K562 (cell line): ENCODE data around the gene YAP1. TPM values are rescaled to one million over a fixed set of nuclear protein-coding genes. Genes with fewer than 3 reads are reported as not detected.

Experiments used
- ATAC-seq: fragments of 200-7000 bp; cut with Tn5 transposase; 3 replicates; pipeline ENCODE4 v1.9.1; 2020; ENCODE audit warnings: moderate library complexity
- BruUV-seq: library from RNA; stranded (reverse); fragments of 400-500 nt; replicated peaks from 2 replicates; lab custom pipeline; 2021; lab: Mats Ljungman, UMichigan
- CTCF ChIA-PET: fragments of 300-600 bp; formaldehyde crosslinking; extraction: SDS; loops from one replicate; lab custom pipeline; 2021; ENCODE audit warnings: low intra/inter-chr PET ratio; lab: Yijun Ruan, JAX
- POLR2A ChIA-PET: fragments of 300-600, 350-650 bp; sonication (Branson Sonifier 250); formaldehyde crosslinking; extraction: SDS; loops from one replicate; lab custom pipeline; 2021; ENCODE audit warnings: antibody characterized with exemption, inconsistent platforms; lab: Yijun Ruan, JAX
- DNase-seq, 4 experiments: peaks; one replicate each; pipeline versions ENCODE4 v3.0.0 to v3.0.0-alpha.2; 2011 to 2018; ENCODE audit warnings: low spot score in 3 of 4, mixed read lengths in 3 of 4; ENCODE audit errors: extremely low read depth in 1 of 4
- FAIRE-seq: peaks from 2 replicates; lab custom pipeline; 2011; peaks lifted over from hg19 to GRCh38; lab: Jason Lieb, UNC
- H2AFZ ChIP-seq: 2 replicates; pipeline ENCODE4 v1.6.0; 2011; ENCODE audit warnings: low read depth, low read length, control low read depth, inconsistent platforms
- H3K27ac ChIP-seq: fragments of 200-600 bp; 3 replicates; pipeline ENCODE4 v1.8.0; 2011; ENCODE audit warnings: low read depth, mild to moderate bottlenecking, control low read depth, inconsistent platforms, low read length, moderate library complexity, mixed read lengths; ENCODE audit errors: extremely low read depth
- H3K27me3 ChIP-seq, 2 experiments: fragments of 300-600 bp in 1 of 2; 2 replicates in 1 of 2; 3 replicates in 1 of 2; pipeline versions ENCODE4 v1.6.0 to v1.8.0; 2011; ENCODE audit warnings: inconsistent platforms in 2 of 2, low read length in 2 of 2, mild to moderate bottlenecking in 1 of 2, mixed read lengths in 1 of 2, moderate library complexity in 1 of 2; ENCODE audit not compliant: control insufficient read depth in 2 of 2, insufficient read depth in 2 of 2
- H3K36me3 ChIP-seq: fragments of 300-600 bp; 3 replicates; pipeline ENCODE4 v1.8.0; 2011; ENCODE audit warnings: mild to moderate bottlenecking, low read length, inconsistent platforms; ENCODE audit not compliant: control insufficient read depth, insufficient read depth
- H3K4me1 ChIP-seq, 2 experiments: fragments of 200-600 bp in 1 of 2; replicated peaks in 1 of 2; 2 replicates in 1 of 2; 3 replicates in 1 of 2; pipeline versions ENCODE4 v1.5.1 to v1.8.0; 2011; ENCODE audit warnings: inconsistent platforms in 2 of 2, low read length in 2 of 2, mild to moderate bottlenecking in 1 of 2, mixed read lengths in 1 of 2, moderate library complexity in 1 of 2; ENCODE audit not compliant: control insufficient read depth in 2 of 2, insufficient read depth in 2 of 2
- H3K4me2 ChIP-seq: 2 replicates; pipeline ENCODE4 v1.6.1; 2011; ENCODE audit warnings: low read length, control low read depth, inconsistent platforms, mixed read lengths; ENCODE audit not compliant: insufficient read depth
- H3K4me3 ChIP-seq: fragments of 200-600 bp; sonication (generic), shearing (Covaris generic); 2 replicates; pipeline ENCODE4 v1.5.1; 2016; ENCODE audit warnings: control low read depth, inconsistent platforms
- H3K79me2 ChIP-seq: fragments of 200-600 bp; 3 replicates; pipeline ENCODE4 v1.8.0; 2011; ENCODE audit warnings: low read length, inconsistent platforms; ENCODE audit not compliant: control insufficient read depth, insufficient read depth
- H3K9ac ChIP-seq, 2 experiments: 2 replicates each; pipeline versions ENCODE4 v1.6.0 to v1.6.1; 2011; ENCODE audit warnings: low read depth in 2 of 2, low read length in 2 of 2, control low read depth in 1 of 2, inconsistent platforms in 1 of 2, mild to moderate bottlenecking in 1 of 2, mixed read lengths in 1 of 2; ENCODE audit not compliant: insufficient read depth in 1 of 2
- H3K9me1 ChIP-seq: one replicate; pipeline ENCODE4 v1.6.0; 2011; ENCODE audit warnings: inconsistent platforms, mild to moderate bottlenecking, low read length, moderate library complexity; ENCODE audit not compliant: control insufficient read depth, insufficient read depth
- H3K9me3 ChIP-seq: replicated peaks from 2 replicates; pipeline ENCODE4 v1.5.1; 2011; ENCODE audit warnings: low read depth, low read length, inconsistent platforms; ENCODE audit not compliant: control insufficient read depth, insufficient read depth
- H4K20me1 ChIP-seq: replicated peaks from 2 replicates; pipeline ENCODE4 v1.6.1; 2011; ENCODE audit warnings: low read length, inconsistent platforms, mixed read lengths; ENCODE audit not compliant: control insufficient read depth, insufficient read depth
- ARNT ChIP-seq, 2 experiments: fragments of 450-650 bp; IDR thresholded peaks; 2 replicates each; pipeline ENCODE4 v1.6.1; 2016; ENCODE audit warnings: mild to moderate bottlenecking in 1 of 2
- GTF2F1 ChIP-seq: IDR thresholded peaks from 2 replicates; pipeline ENCODE4 v1.6.1; 2011; ENCODE audit warnings: low read depth, low read length, improper control_type of control experiment
- HOXB6 ChIP-seq: fragments of 250-450 bp; sonication (Bioruptor Pico); IDR thresholded peaks from 2 replicates; pipeline ENCODE4 v1.5.1; 2022; ENCODE audit warnings: mild to moderate bottlenecking, borderline replicate concordance
- MEIS2 ChIP-seq: fragments of 450-650 bp; IDR thresholded peaks from 2 replicates; pipeline ENCODE4 v1.6.1; 2014; ENCODE audit warnings: mild to moderate bottlenecking; ENCODE audit not compliant: partially characterized antibody
- NFE2 ChIP-seq: IDR thresholded peaks from 2 replicates; pipeline ENCODE4 v1.6.1; 2014; ENCODE audit warnings: antibody characterized with exemption, low read depth
- NFYB ChIP-seq: IDR thresholded peaks from 2 replicates; pipeline ENCODE4 v1.6.1; 2011; ENCODE audit warnings: mild to moderate bottlenecking, moderate library complexity; ENCODE audit not compliant: insufficient read length; ENCODE audit errors: extremely low read depth
- SREBF2 ChIP-seq: sonication (generic); formaldehyde crosslinking; IDR thresholded peaks from 2 replicates; pipeline ENCODE4 v1.4.0; 2020; ENCODE audit warnings: mild to moderate bottlenecking, missing genetic modification reagents
- ZC3H8 ChIP-seq: fragments of 450-650 bp; IDR thresholded peaks from 2 replicates; pipeline ENCODE4 v1.6.1; 2017
- WGBS: fragments of 100-300 bp; shearing (Covaris generic); methylation state at CpG from one replicate; pipeline ENCODE4 v1.1.6; 2016; ENCODE audit warnings: low coverage, mixed read lengths; ENCODE audit not compliant: insufficient coverage; ENCODE audit errors: missing lambda C conversion rate; 5-methylcytosine and 5-hydroxymethylcytosine counted together
- in situ Hi-C: fragments of 300-500 bp; cut with MboI; formaldehyde crosslinking; loops from 4 replicates; pipeline ENCODE4 v1.15.0; 2018; ENCODE audit warnings: inconsistent platforms, mixed read lengths
- intact Hi-C: fragments of 100-400 bp; cut with micrococcal nuclease; formaldehyde crosslinking; loops from 2 replicates; pipeline ENCODE4 v1.14.2; 2022
- polyA plus RNA-seq, 8 experiments: library from polyadenylated mRNA; depleted of rRNA in 4 of 8; stranded (reverse) in 5 of 8; unstranded in 3 of 8; fragments of >200 nt; fragmentation: Nextera tagmentation in 2 of 8; fragmentation: Illumina TruSeq in 1 of 8; extraction: Ambion mirVana in 2 of 8; extraction: Trizol in 1 of 8; gene quantifications; 2 replicates each; pipeline versions ENCODE4 v1.2.1 to v1.2.3, GENCODE V29; 2011 to 2014; ENCODE audit warnings: inconsistent platforms in 1 of 8, missing spikeins in 1 of 8
- total RNA-seq, 7 experiments: library from RNA; depleted of rRNA in 6 of 7; stranded (reverse); fragments of >200 nt in 6 of 7; fragmentation: Illumina TruSeq in 2 of 7; extraction: Trizol in 2 of 7; gene quantifications; 2 replicates each; pipeline versions ENCODE4 v1.2.1 to v1.2.3, GENCODE V29; 2011 to 2021; ENCODE audit warnings: low replicate concordance in 1 of 7
- TF ChIP-seq, protein P1 (sequence below): fragments of 450-650 bp; formaldehyde crosslinking; IDR thresholded peaks from 2 replicates; pipeline ENCODE4 v1.4.0; 2020; ENCODE audit warnings: mild to moderate bottlenecking
- TF ChIP-seq, protein P2 (sequence below): fragments of 450-650 bp; IDR thresholded peaks from 2 replicates; pipeline ENCODE4 v1.6.1; 2016; ENCODE audit warnings: missing biosample characterization, missing genetic modification characterization
- TF ChIP-seq, protein P3 (sequence below): sonication (generic); formaldehyde crosslinking; IDR thresholded peaks from 2 replicates; pipeline ENCODE4 v1.8.0; 2022; ENCODE audit warnings: missing genetic modification reagents, mild to moderate bottlenecking, borderline replicate concordance

The YAP1 gene
- total and polyA plus RNA-seq, 9 of the 15 experiments (the other 6 are each of a cell fraction or from before 2014, with no cell fraction given), result 0.18 TPM; not detected in 8

DNA sequence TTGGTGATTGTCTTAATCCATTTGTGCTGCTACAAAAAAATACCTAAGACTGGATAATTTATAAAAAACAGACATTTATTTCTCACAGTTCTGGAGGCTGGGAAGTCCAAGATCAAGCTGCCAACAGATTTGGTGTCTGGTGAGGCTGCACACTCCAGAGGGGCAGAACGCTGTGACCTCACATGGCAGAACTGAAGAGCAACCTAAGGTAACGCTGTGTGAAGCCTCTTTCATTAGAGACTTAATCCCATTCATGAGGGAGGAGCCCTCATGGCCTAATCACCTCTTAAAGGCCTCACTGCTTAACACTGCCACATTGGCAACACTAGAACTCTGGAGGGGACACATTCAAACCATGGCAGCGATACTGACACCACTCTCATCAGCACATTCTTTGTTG, 164.4 kb downstream of the YAP1 start:
- DNase-seq (no peak), ATAC-seq (no peak), FAIRE-seq (no peak)
- H3K4me2 ChIP-seq, result no peak overlapping the region
- no peak overlapping the region for H3K9ac ChIP-seq
- POLR2A ChIA-PET, result interaction anchor here (0.8 kb wide), 1 partner anchor 199 kb away, joined by 4 read pairs; no protein-coding TSS in a partner anchor
- intact Hi-C loops, result no loop called here
- no peaks in the 10 kb centered on the region for H3K36me3 ChIP-seq
- no peaks in the 10 kb centered on the region for H3K9me3 ChIP-seq
- H3K27ac ChIP-seq, result no peak overlapping the region
- TF ChIP-seq ZC3H8 (no peak), ARNT (IDR thresholded peaks at IDR 0.05) (no peak), NFYB (no peak), HOXB6 (CRISPR knock-in tag) (no peak)
- TF ChIP-seq, protein P1, sequence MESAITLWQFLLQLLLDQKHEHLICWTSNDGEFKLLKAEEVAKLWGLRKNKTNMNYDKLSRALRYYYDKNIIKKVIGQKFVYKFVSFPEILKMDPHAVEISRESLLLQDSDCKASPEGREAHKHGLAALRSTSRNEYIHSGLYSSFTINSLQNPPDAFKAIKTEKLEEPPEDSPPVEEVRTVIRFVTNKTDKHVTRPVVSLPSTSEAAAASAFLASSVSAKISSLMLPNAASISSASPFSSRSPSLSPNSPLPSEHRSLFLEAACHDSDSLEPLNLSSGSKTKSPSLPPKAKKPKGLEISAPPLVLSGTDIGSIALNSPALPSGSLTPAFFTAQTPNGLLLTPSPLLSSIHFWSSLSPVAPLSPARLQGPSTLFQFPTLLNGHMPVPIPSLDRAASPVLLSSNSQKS (CRISPR knock-in tag), result no peak
- CTCF ChIA-PET, result no interaction called here
- no peaks in the 10 kb centered on the region for H3K9me1 ChIP-seq
- no peak overlapping the region for H3K4me3 ChIP-seq
- no peaks in the 10 kb centered on the region for H3K79me2 ChIP-seq
- peaks cover 0 to 7% of the 10 kb centered on the region in 2 experiments; a peak in 4 of 5 replicates for H3K27me3 ChIP-seq
- BruUV-seq, result no TSS peak
- in situ Hi-C loops, result no loop called here
- no peaks in the 10 kb centered on the region for H4K20me1 ChIP-seq
- no peaks in the 10 kb centered on the region for H3K4me1 ChIP-seq
- WGBS, result 0% methylated on average over 3 of the region's 3 CpGs
- no peak overlapping the region for H2AFZ ChIP-seq

DNA sequence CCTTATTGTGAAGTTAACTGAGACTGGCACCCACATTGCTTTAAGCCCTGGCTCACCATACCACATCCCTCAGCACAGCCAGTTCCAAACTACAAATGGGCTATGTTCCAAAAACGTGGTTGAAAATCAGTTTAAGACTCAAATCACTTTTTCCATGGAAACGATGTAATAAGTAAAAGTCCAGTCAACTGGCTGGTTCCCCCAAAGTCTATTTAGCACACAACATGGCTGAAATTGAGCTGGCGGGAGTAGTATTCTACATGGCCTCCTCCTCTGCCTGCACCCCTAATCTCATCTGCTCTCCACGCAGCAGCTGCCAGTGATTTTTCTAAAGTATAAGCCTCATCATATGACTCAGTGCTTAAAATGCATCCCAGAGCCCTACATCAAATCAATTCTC, 166.1 kb downstream of the YAP1 start:
- BruUV-seq, result no TSS peak
- Histone ChIP-seq H3K79me2 (no peaks in the 10 kb centered on the region), H3K27ac (no peak overlapping the region), H2AFZ (no peak overlapping the region), H3K9me3 (no peaks in the 10 kb centered on the region), H3K27me3 (peaks cover 0 to 7% of the 10 kb centered on the region in 2 experiments; a peak in 4 of 5 replicates), H4K20me1 (no peaks in the 10 kb centered on the region), H3K9me1 (no peaks in the 10 kb centered on the region), H3K4me2 (no peak overlapping the region), H3K4me1 (no peaks in the 10 kb centered on the region), H3K4me3 (no peak overlapping the region), H3K9ac (no peak overlapping the region), H3K36me3 (no peaks in the 10 kb centered on the region)
- intact Hi-C loops (no loop called here), in situ Hi-C loops (no loop called here)
- FAIRE-seq (no peak), DNase-seq (no peak), ATAC-seq (no peak)
- POLR2A ChIA-PET, result no interaction called here
- WGBS, result 8% methylated on average over 4 of the region's 4 CpGs
- CTCF ChIA-PET, result no interaction called here
- TF ChIP-seq, protein P2, sequence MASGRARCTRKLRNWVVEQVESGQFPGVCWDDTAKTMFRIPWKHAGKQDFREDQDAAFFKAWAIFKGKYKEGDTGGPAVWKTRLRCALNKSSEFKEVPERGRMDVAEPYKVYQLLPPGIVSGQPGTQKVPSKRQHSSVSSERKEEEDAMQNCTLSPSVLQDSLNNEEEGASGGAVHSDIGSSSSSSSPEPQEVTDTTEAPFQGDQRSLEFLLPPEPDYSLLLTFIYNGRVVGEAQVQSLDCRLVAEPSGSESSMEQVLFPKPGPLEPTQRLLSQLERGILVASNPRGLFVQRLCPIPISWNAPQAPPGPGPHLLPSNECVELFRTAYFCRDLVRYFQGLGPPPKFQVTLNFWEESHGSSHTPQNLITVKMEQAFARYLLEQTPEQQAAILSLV (tag), result no peak
- no peak for TF ChIP-seq NFE2
- TF ChIP-seq MEIS2, result no peak
- TF ChIP-seq ZC3H8, result no peak
- TF ChIP-seq GTF2F1, result no peak
- TF ChIP-seq, protein P3, sequence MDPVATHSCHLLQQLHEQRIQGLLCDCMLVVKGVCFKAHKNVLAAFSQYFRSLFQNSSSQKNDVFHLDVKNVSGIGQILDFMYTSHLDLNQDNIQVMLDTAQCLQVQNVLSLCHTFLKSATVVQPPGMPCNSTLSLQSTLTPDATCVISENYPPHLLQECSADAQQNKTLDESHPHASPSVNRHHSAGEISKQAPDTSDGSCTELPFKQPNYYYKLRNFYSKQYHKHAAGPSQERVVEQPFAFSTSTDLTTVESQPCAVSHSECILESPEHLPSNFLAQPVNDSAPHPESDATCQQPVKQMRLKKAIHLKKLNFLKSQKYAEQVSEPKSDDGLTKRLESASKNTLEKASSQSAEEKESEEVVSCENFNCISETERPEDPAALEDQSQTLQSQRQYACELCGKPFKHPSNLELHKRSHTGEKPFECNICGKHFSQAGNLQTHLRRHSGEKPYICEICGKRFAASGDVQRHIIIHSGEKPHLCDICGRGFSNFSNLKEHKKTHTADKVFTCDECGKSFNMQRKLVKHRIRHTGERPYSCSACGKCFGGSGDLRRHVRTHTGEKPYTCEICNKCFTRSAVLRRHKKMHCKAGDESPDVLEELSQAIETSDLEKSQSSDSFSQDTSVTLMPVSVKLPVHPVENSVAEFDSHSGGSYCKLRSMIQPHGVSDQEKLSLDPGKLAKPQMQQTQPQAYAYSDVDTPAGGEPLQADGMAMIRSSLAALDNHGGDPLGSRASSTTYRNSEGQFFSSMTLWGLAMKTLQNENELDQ (CRISPR knock-in tag), result no peak
- no peak for TF ChIP-seq SREBF2 (CRISPR knock-in tag)
